ENCODE measurements around the gene POU2AF1. TPM values are rescaled to one million over a fixed set of nuclear protein-coding genes. Genes with fewer than 3 reads are reported as not detected.

POU2AF1 gene
- total and polyA plus RNA-seq, 4 donors = 0.21 to 2.0 (median 0.83) TPM

GRCh38 chr11:111414267-111414931, 35.3 kb upstream of the POU2AF1 start:
- Histone ChIP-seq H3K27ac (ENCODE audit: low read depth in 1 of 2, low read length in 2 of 2) (no peak overlapping the region), H3K9me3 (ENCODE audit: control insufficient read depth in 4 of 4, low read length in 3 of 4) (no peaks in the 10 kb centered on the region), H3K4me1 (ENCODE audit: control insufficient read depth in 4 of 4, insufficient read depth in 4 of 4, low read length in 3 of 4) (peaks cover under 1 to 18% (median 12%) of the 10 kb centered on the region in 4 donors), H3K27me3 (ENCODE audit: control insufficient read depth in 4 of 4, insufficient read depth in 4 of 4, low read length in 3 of 4) (no peaks in the 10 kb centered on the region), H3K4me3 (ENCODE audit: low read depth in 1 of 3, low read length in 3 of 3) (no peak overlapping the region), H3K36me3 (ENCODE audit: control insufficient read depth in 4 of 4, insufficient read depth in 3 of 4, low read depth in 1 of 4, low read length in 3 of 4) (no peaks in the 10 kb centered on the region), H3K9ac (ENCODE audit: low read depth in 1 of 2, low read length in 2 of 2) (no peak overlapping the region)
- no peak for TF ChIP-seq GABPA (IDR thresholded peaks at IDR 0.05 in 1 of 2, conservative IDR thresholded peaks at IDR 0.05 in 1 of 2)
- TF ChIP-seq REST (IDR thresholded peaks at IDR 0.05) = no peak
- TF ChIP-seq CTCF (IDR thresholded peaks at IDR 0.05; ENCODE audit: low read depth, low read length, missing input control) = no peak
- no peak for TF ChIP-seq RAD21 (IDR thresholded peaks at IDR 0.05)
- no peak for TF ChIP-seq JUND (IDR thresholded peaks at IDR 0.05)
- no peak for TF ChIP-seq FOXA2 (IDR thresholded peaks at IDR 0.05)
- TF ChIP-seq MAX (IDR thresholded peaks at IDR 0.05) = no peak
- TF ChIP-seq TAF1 (conservative IDR thresholded peaks at IDR 0.05) = no peak
- TF ChIP-seq RXRA (IDR thresholded peaks at IDR 0.05) = no peak
- no peak for TF ChIP-seq ATF3 (IDR thresholded peaks at IDR 0.05)
- no peak for TF ChIP-seq YY1 (IDR thresholded peaks at IDR 0.05)
- TF ChIP-seq FOXA1 (IDR thresholded peaks at IDR 0.05) = no peak
- no peak for TF ChIP-seq ZBTB33 (IDR thresholded peaks at IDR 0.05)
- TF ChIP-seq NR2F2 (IDR thresholded peaks at IDR 0.05) = no peak
- TF ChIP-seq HNF4A (conservative IDR thresholded peaks at IDR 0.05) = no peak
- TF ChIP-seq HNF4G (IDR thresholded peaks at IDR 0.05) = no peak
- no peak for TF ChIP-seq EGR1 (IDR thresholded peaks at IDR 0.05; ENCODE audit: low read depth in 2 of 2)
- no peak for DNase-seq (ENCODE audit: low spot score)
- 81% methylated on average over 9 of the region's 9 CpGs for WGBS

Data from liver (tissue), 9 donors.